ENCODE data around the gene HBP1.

- TF ChIP-seq CTCF (IDR thresholded peaks at IDR 0.05 in 4 of 5, conservative IDR thresholded peaks at IDR 0.05 in 1 of 5) (no peak), POLR2A (IDR thresholded peaks at IDR 0.05) (no peak)
Measured at GRCh38 chr7:107173691-107174406, 5.0 kb downstream of the HBP1 start.
